GM18526 (cell line): ENCODE results near the gene WSB1.

ENCODE experiments used
- POLR2A ChIP-seq: IDR thresholded peaks from 3 replicates; pipeline ENCODE4 v1.6.1; 2011; ENCODE audit not compliant: insufficient read length; ENCODE audit errors: extremely low read depth

Gene WSB1

DNA sequence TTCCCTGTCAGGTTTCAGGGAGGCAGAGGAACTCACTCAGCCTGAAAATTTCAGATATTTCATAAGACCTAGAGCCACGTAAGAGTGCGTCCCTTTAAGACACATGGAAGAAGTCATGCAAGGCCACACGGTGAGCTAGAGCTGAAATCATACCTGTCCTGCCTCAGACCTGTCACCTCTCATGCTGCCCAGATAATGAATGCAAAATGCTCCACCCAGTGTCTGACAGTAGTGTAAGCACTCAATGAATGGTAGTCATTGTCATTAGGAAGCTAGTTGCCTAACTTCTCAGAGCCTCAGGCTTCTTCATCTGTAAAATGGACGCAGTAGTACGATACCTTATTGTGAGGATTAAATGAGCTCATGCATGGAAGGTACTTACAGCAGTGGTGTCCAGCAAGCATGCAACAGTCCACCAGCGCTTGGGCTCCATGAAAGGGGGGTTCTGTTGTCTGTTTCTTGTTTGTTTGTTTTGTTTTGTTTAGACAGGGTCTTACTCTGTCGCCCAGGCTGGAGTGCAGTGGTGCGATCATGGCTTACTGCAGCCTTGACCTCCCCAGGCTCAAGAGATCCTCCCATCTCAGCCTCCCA, 60.7 kb downstream of the WSB1 start:
- no peak for TF ChIP-seq POLR2A

DNA sequence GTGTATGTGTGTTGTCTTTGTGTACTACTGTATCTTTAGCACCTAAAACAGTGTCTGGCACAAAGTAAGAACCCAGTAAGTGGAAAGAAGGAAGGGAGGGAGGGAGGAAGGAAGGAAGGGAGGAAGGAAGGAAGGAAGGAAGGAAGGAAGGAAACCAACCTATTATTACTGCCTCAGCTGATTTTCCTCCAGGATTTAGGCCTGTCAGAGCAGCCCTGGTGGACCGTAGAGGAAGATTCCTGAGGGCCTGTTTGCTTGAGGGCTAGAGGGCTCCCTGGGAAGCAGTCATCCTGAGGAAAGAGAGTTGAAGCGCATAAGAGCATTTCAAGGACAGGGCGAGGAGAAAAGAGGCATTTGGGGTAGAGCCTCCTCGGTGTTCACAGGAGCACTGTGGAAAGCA, 61.5 kb downstream of the WSB1 start:
- no peak for TF ChIP-seq POLR2A

DNA sequence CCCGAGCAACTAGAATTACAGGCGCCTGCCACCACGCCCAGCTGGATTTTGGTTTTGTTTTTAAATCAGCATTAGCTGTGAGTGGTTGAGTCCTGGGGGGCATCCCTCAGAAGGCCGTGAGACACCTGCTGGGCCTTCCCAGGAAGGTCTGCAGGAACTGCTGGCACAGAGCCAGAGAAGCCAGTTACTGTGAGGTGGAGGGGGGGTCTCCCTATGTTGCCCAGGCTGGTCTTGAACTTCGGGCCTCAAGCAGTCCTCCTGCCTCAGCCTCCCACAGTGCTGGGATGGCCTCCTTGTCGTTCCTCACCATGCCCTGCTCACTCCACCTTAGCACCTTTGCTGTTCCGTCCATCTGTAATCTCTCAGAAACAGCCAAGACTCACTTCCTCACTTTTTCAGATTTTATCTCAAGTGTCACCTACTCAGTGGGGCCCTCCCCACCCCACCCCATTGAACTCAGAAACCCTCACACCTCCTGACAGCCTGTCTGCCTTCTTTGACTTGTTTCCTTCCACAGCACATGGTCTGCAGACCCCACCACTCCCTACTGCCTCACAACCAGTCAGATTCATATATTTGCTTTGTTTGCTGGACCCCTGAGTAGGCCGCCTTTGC, 62.3 kb downstream of the WSB1 start:
- no peak for TF ChIP-seq POLR2A

DNA sequence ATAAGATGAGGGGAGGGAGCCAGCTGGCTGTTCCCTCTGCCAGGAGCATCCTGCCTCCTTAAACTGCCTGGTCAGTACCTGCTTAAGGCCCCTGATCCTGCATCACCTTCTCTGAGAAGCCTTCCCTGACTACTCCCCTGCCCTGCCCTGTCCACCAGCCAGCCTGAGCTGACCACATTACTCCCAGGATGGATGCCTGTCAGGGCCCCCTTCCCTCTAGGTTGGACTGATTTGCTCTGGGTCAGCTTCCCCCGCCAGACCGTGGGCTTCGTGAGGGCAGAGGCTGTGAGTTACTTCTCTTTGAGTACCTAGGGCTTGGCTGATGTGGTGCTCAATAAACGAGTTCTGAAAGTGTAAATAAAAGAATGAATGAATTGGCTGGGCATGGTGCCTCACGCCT, 63.3 kb downstream of the WSB1 start:
- no peak for TF ChIP-seq POLR2A

DNA sequence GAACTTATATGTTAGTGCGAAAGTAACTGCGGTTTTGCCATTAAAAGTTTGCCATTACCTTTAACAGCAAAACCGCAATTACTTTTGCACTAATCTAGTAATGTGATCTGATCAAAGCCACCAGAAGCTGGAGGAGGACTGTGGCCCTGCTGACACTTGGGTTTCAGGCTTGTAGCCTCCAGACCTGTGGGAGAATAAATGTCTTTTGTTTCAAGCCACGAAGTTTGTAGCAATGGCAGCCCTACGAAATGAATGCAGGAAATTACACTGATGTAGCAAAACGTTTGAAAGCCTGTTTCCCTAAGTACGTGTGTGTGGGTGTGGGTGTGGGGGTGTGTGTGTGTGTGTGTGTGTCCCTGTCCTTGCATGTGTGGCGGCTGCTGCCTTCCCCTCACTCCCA, 66.6 kb downstream of the WSB1 start:
- TF ChIP-seq POLR2A, result no peak

DNA sequence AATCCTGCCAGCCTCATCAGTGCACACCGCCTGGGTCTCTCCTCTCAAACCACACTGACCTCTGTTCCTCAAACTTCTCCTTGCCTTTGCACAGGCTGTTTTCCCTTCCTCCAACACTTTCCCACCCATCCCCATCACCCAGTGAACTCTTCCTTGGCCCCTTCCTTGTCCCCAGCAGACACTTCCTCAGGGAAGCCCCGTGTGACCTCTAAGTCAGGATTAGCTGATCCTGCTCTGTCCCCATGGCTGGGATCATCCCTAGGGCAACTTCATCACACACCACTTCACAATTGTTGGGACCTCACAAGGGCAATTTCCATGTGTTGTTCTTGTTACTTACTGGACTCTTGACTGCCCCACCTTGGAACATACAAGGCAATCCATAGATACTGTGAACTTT, 67.8 kb downstream of the WSB1 start:
- TF ChIP-seq POLR2A, result no peak

DNA sequence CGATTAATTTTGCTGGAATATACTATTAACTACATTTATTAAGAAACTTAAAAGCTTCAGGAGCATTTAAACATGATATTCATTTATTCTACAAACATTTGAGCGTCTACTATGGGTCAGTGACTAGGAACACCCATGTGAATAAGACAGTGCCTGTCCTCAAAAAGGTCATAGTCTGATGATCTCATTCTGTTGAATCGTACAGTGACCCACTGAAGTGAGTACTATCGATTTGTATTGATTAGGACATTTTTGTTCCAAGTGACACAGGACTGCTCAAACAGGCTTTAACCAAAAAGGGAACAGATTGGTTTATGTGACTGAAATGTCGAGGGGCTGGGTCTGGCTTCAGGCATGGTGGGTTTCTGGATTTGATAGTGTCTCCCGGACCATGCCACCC, 68.6 kb downstream of the WSB1 start:
- no peak for TF ChIP-seq POLR2A

DNA sequence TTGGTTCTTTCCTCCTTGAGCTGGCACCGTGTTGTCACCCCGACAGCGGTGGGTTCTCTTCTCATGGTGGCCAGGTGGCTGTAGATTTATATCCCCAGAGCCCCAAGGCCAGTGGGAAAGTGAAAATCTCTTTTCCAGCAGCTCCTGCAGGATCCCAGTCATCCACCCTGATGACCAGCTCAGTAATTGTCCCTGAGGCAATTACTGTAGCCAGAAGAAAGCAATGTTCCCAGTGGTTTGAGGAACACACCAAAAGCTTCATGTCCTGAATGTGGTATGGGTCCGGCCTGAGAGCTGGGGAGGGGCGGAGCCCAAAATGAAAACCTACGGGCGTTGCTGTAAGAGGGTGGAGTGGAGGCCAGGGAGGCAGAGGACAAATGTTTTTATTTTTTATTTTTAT, 69.0 kb downstream of the WSB1 start:
- no peak for TF ChIP-seq POLR2A

DNA sequence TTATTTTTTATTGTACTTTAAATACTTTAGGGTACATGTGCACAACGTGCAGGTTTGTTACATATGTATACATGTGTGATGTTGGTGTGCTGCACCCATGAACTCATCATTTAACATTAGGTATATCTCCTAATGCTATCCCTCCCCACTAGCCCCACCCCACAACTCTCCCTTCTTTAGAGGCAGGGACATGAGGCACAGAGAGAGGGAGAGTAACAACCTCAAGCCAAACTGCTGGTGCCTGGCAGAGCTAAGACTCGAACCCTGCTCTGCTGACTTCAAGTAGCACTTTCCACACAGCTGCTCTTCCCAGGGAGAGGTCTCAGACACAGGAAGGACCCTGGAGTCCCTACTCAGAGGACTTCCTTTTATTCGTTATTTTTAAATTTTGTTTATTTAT, 69.4 kb downstream of the WSB1 start:
- TF ChIP-seq POLR2A, result no peak
